Measurements from ENCODE around the gene INO80. TPM values are rescaled to one million over a fixed set of nuclear protein-coding genes. Genes with fewer than 3 reads are reported as not detected.

Gene INO80
- total RNA-seq, 1 experiment from 2014 or later, result 38.4 TPM

DNA sequence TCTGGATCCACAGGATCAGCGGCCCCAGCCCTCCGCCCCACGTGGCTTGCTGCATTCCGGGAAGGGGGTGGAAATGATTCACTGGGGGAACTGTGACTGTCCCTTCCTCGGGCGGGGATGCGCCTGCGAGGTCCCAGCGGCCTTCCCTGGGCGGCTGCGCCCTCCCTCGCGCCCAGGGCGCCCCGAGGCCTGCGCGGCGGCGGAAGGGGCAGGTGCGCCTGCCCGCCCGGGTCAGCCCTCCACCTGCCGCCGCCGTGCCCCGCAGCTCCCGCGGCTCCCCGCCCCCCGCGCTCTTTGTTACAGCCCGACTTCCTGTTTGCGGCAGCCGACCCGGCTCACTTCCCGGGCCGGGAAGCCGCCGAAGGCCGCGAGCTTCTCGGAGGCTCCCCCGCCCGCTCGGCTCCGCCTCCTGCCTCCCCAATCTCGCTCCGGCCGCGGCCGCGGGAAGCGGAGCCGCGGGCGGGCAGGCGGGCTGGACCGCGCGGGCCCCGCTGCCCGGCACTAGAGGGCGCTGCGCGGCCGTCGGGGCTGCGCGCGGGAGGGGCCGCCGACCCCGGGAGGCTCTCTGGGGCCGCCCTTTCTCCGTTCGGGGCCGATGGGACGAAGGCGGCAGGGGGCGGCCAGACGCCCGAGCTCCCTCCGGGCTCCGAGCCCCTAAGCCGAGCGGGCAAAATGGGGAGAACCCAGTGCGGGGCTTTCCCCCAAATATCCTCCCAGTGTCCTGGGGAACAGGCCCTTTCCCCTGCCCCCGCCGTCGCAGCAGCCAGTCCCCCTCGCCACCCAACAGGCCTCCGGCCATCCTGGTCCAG, 174.3 kb downstream of the INO80 start:
- H3K27ac ChIP-seq (ENCODE audit: low read length), result peak overlapping the region; percentile 58
- H3K9me3 ChIP-seq (ENCODE audit: low read length), result no peaks in the 10 kb centered on the region
- peak; percentile 43 for TF ChIP-seq CTCF (conservative IDR thresholded peaks at IDR 0.05; ENCODE audit: low read depth, low read length)
- no peak for TF ChIP-seq EZH2 (IDR thresholded peaks at IDR 0.05; ENCODE audit: low read length, unreplicated experiment)
- no TSS peak for BruUV-seq (replicated peaks)
- H2AFZ ChIP-seq (ENCODE audit: low read length), result peak overlapping the region; percentile 85
- peak overlapping the region; percentile 71 for H3K4me3 ChIP-seq (ENCODE audit: low read length)
- intact Hi-C loops (cut with micrococcal nuclease), result loop anchor here (1.0 to 5.0 kb wide), 2 partner anchors 34 to 77 kb away; no protein-coding TSS in a partner anchor
- H4K20me1 ChIP-seq (ENCODE audit: low read length), result no peaks in the 10 kb centered on the region
- no peaks in the 10 kb centered on the region for H3F3A ChIP-seq (ENCODE audit: low read length, unreplicated experiment)
- no peaks in the 10 kb centered on the region for H3K9me2 ChIP-seq (replicated peaks; ENCODE audit: low read length)
- DNase-seq (peak; percentile 84), ATAC-seq (peak; percentile 78)
- H3K27me3 ChIP-seq (ENCODE audit: low read length), result no peaks in the 10 kb centered on the region
- ChIA-PET CTCF (interaction anchor here (0.5 to 2.2 kb wide), 11 partner anchors 9 to 146 kb away, joined by 3 to 22 read pairs (median 5); partner anchors contain the start of genes CHAC1 and VPS18), POLR2A (ENCODE audit: unreplicated experiment) (interaction anchor here (0.6 to 1.3 kb wide), 7 partner anchors 13 to 444 kb away, joined by 3 to 11 read pairs (median 4); no protein-coding TSS in a partner anchor)
- H3K4me1 ChIP-seq (ENCODE audit: insufficient read depth, low read length), result peaks cover 29% of the 10 kb centered on the region
- no peaks in the 10 kb centered on the region for H3K79me2 ChIP-seq (ENCODE audit: low read length)
- H3K4me2 ChIP-seq (ENCODE audit: low read length), result peak overlapping the region; percentile 86
- H3K36me3 ChIP-seq (ENCODE audit: low read depth, low read length), result no peaks in the 10 kb centered on the region
- peak overlapping the region; percentile 72 for H3K9ac ChIP-seq (ENCODE audit: low read length)

GRCh38 chr15:40941068-40941527, 175.0 kb downstream of the INO80 start:
- POLR2A ChIA-PET (ENCODE audit: unreplicated experiment), result interaction anchor here (0.6 to 1.3 kb wide), 7 partner anchors 12 to 443 kb away, joined by 3 to 11 read pairs (median 4); no protein-coding TSS in a partner anchor

More at GRCh38 chr15:40941068-40941527, 175.0 kb downstream of the INO80 start:
- no peak for TF ChIP-seq EZH2 (IDR thresholded peaks at IDR 0.05; ENCODE audit: low read length, unreplicated experiment)
- no peak for TF ChIP-seq EZH2phosphoT487 (IDR thresholded peaks at IDR 0.05; ENCODE audit: borderline replicate concordance, low read length)
- TF ChIP-seq CTCF (conservative IDR thresholded peaks at IDR 0.05; ENCODE audit: low read depth, low read length), result no peak
- H3K4me1 ChIP-seq (ENCODE audit: insufficient read depth, low read length), result peaks cover 29% of the 10 kb centered on the region
- peak overlapping the region; percentile 86 for H3K4me2 ChIP-seq (ENCODE audit: low read length)
- H3K9me2 ChIP-seq (replicated peaks; ENCODE audit: low read length), result no peaks in the 10 kb centered on the region
- no peaks in the 10 kb centered on the region for H3K36me3 ChIP-seq (ENCODE audit: low read depth, low read length)
- H3K4me3 ChIP-seq (ENCODE audit: low read length), result peak overlapping the region; percentile 71
- H3F3A ChIP-seq (ENCODE audit: low read length, unreplicated experiment), result no peaks in the 10 kb centered on the region
- no peaks in the 10 kb centered on the region for H3K79me2 ChIP-seq (ENCODE audit: low read length)
- DNase-seq, result no peak
- CTCF ChIA-PET, result interaction anchor here (0.5 to 2.2 kb wide), 11 partner anchors 8 to 145 kb away, joined by 3 to 22 read pairs (median 5); partner anchors contain the start of genes CHAC1 and VPS18
- TSS peak; percentile 95 for BruUV-seq (replicated peaks)
- H3K27ac ChIP-seq (ENCODE audit: low read length), result peak overlapping the region; percentile 58
- no peak for ATAC-seq
- H4K20me1 ChIP-seq (ENCODE audit: low read length), result no peaks in the 10 kb centered on the region
- intact Hi-C loops (cut with micrococcal nuclease), result loop anchor here (1.0 to 5.0 kb wide), 2 partner anchors 34 to 77 kb away; no protein-coding TSS in a partner anchor
- H3K9ac ChIP-seq (ENCODE audit: low read length), result peak overlapping the region; percentile 72
- H3K9me3 ChIP-seq (ENCODE audit: low read length), result no peaks in the 10 kb centered on the region
- no peaks in the 10 kb centered on the region for H3K27me3 ChIP-seq (ENCODE audit: low read length)
- peak overlapping the region; percentile 82 for H2AFZ ChIP-seq (ENCODE audit: low read length)
